Measurements from ENCODE around the gene WIPF3. TPM values are rescaled to one million over a fixed set of nuclear protein-coding genes. Genes with fewer than 3 reads are reported as not detected.

The WIPF3 gene
- total RNA-seq, 1 experiment from 2014 or later, result 11.6 TPM

GRCh38 chr7:29811586-29811985 is 5.3 kb downstream of the WIPF3 start:
- Histone ChIP-seq H2BK20ac (ENCODE audit: low read depth, low read length, poor library complexity, severe bottlenecking) (no peak overlapping the region), H3K4me1 (ENCODE audit: insufficient read depth, low read length) (no peaks in the 10 kb centered on the region), H3K79me2 (ENCODE audit: insufficient read depth, low read length) (no peaks in the 10 kb centered on the region), H4K8ac (replicated peaks; ENCODE audit: insufficient read length, low read depth, low read length) (no peak overlapping the region), H4K91ac (ENCODE audit: insufficient read length, low read depth, low read length) (no peak overlapping the region), H2AFZ (ENCODE audit: low read length) (no peak overlapping the region), H3K56ac (ENCODE audit: insufficient read length, low read depth, low read length) (no peak overlapping the region), H3T11ph (ENCODE audit: low read length) (no peak overlapping the region), H3K23ac (ENCODE audit: insufficient read length, low read depth, low read length) (no peak overlapping the region), H3K9ac (ENCODE audit: extremely low read depth, insufficient read length, low read length) (no peak overlapping the region), H4K5ac (ENCODE audit: insufficient read length, low read depth, low read length) (no peak overlapping the region), H2BK12ac (ENCODE audit: insufficient read length, low read depth, low read length) (no peak overlapping the region), H3K9me3 (ENCODE audit: control insufficient read depth, low read depth, low read length) (no peaks in the 10 kb centered on the region), H3K27me3 (ENCODE audit: insufficient read depth, low read length) (no peaks in the 10 kb centered on the region), H3K14ac (ENCODE audit: insufficient read depth, low read length) (no peak overlapping the region), H3K18ac (ENCODE audit: insufficient read length, low read depth, low read length) (no peak overlapping the region), H2BK120ac (ENCODE audit: low read depth, low read length, poor library complexity, severe bottlenecking) (no peak overlapping the region), H3K4ac (ENCODE audit: low read depth, low read length) (no peak overlapping the region), H2BK15ac (ENCODE audit: low read depth, low read length) (no peak overlapping the region), H3K27ac (ENCODE audit: insufficient read length, low read depth, low read length) (no peak overlapping the region), H3K79me1 (ENCODE audit: insufficient read depth, low read depth, low read length, poor library complexity, severe bottlenecking) (no peaks in the 10 kb centered on the region), H4K20me1 (ENCODE audit: control insufficient read depth, insufficient read depth, insufficient read length) (no peaks in the 10 kb centered on the region), H3K23me2 (ENCODE audit: insufficient read length, low read depth, low read length, poor library complexity, severe bottlenecking) (peaks cover 5% of the 10 kb centered on the region), H2BK5ac (ENCODE audit: insufficient read length, low read length) (no peak overlapping the region), H3K4me2 (ENCODE audit: insufficient read depth, insufficient read length, low read length) (no peak overlapping the region), H2AK5ac (ENCODE audit: insufficient read length, low read length) (no peak overlapping the region)
- WGBS (ENCODE audit: extremely low coverage, insufficient read length, low lambda C conversion rate), result no CpG with 5 or more reads among the region's 1 CpG
- no peaks in the 10 kb centered on the region for H3K36me3 Mint-ChIP-seq (ENCODE audit: insufficient read depth in 1 of 3, low read depth in 3 of 3)
- TF ChIP-seq CTCF (conservative IDR thresholded peaks at IDR 0.05), result no peak
- H3K9me3 Mint-ChIP-seq, result no peaks in the 10 kb centered on the region
- H3K27ac Mint-ChIP-seq, result no peak overlapping the region
- no peak overlapping the region for H3K4me3 Mint-ChIP-seq
- peaks cover 5 to 14% of the 10 kb centered on the region in 2 experiments for H3K4me1 Mint-ChIP-seq
- H3K27me3 Mint-ChIP-seq (ENCODE audit: low read depth), result peaks cover 29% of the 10 kb centered on the region
- DNase-seq, result no peak

All from H9 (cell line).